PC-3 (cell line): ENCODE data around the gene AP3B1. TPM values are rescaled to one million over a fixed set of nuclear protein-coding genes. Genes with fewer than 3 reads are reported as not detected.

Experiments used
- ATAC-seq: fragments of 200-7000 bp; cut with Tn5 transposase; 2 replicates; pipeline ENCODE4 v1.9.1; 2020; ENCODE audit warnings: mild to moderate bottlenecking, moderate library complexity
- BruUV-seq: library from RNA; stranded (reverse); fragments of 400-500 nt; replicated peaks from 2 replicates; lab custom pipeline; 2021; lab: Mats Ljungman, UMichigan
- CTCF ChIA-PET: fragments of 300-600 bp; sonication (Branson Sonifier 250); formaldehyde crosslinking; loops from one replicate; lab custom pipeline; 2022; ENCODE audit warnings: antibody characterized with exemption; lab: Charles Lee
- POLR2A ChIA-PET: fragments of 300-600 bp; sonication (Branson Sonifier 250); formaldehyde crosslinking; loops from one replicate; lab custom pipeline; 2022; ENCODE audit warnings: antibody characterized with exemption; ENCODE audit not compliant: unreplicated experiment; lab: Charles Lee
- DNase-seq: peaks from one replicate; pipeline ENCODE4 v3.0.0-alpha.2; 2015
- H2AFZ ChIP-seq: fragments of 300-600 bp; sonication (generic); 2 replicates; pipeline ENCODE4 v1.6.0; 2016; ENCODE audit warnings: antibody characterized with exemption, low read length
- H3F3A ChIP-seq: fragments of 300-600 bp; sonication (generic); one replicate; pipeline ENCODE4 v1.6.0; 2017; ENCODE audit warnings: antibody characterized with exemption, low read length, control low read depth, mild to moderate bottlenecking; ENCODE audit not compliant: unreplicated experiment
- H3K27ac ChIP-seq: fragments of 300-600 bp; sonication (generic); 2 replicates; pipeline ENCODE4 v1.5.1; 2016; ENCODE audit warnings: mild to moderate bottlenecking, low read length
- H3K27me3 ChIP-seq: fragments of 300-600 bp; sonication (generic); 2 replicates; pipeline ENCODE4 v1.6.1; 2016; ENCODE audit warnings: low read length, mixed read lengths
- H3K36me3 ChIP-seq: fragments of 300-600 bp; sonication (generic); 2 replicates; pipeline ENCODE4 v1.6.1; 2016; ENCODE audit warnings: low read depth, mixed run types, low read length, mixed read lengths
- H3K4me1 ChIP-seq: fragments of 300-600 bp; sonication (generic); 2 replicates; pipeline ENCODE4 v1.5.1; 2016; ENCODE audit warnings: low read length; ENCODE audit not compliant: insufficient read depth
- H3K4me2 ChIP-seq: fragments of 300-600 bp; sonication (generic); 2 replicates; pipeline ENCODE4 v1.6.0; 2016; ENCODE audit warnings: low read length
- H3K4me3 ChIP-seq: fragments of 300-600 bp; sonication (generic); 2 replicates; pipeline ENCODE4 v1.5.1; 2016; ENCODE audit warnings: mild to moderate bottlenecking, low read length, mixed read lengths
- H3K79me2 ChIP-seq: fragments of 300-600 bp; sonication (generic); 2 replicates; pipeline ENCODE4 v1.6.1; 2017; ENCODE audit warnings: low read length, mixed read lengths
- H3K9ac ChIP-seq: fragments of 300-600 bp; sonication (generic); 2 replicates; pipeline ENCODE4 v1.6.0; 2016; ENCODE audit warnings: mild to moderate bottlenecking, low read length
- H3K9me2 ChIP-seq: fragments of 300-600 bp; sonication (generic); replicated peaks from 2 replicates; pipeline ENCODE4 v1.6.1; 2016; ENCODE audit warnings: mixed run types, low read length, mixed read lengths
- H3K9me3 ChIP-seq: fragments of 300-600 bp; sonication (generic); 2 replicates; pipeline ENCODE4 v1.6.1; 2016; ENCODE audit warnings: low read length, mixed read lengths
- H4K20me1 ChIP-seq: fragments of 300-600 bp; sonication (generic); 2 replicates; pipeline ENCODE4 v1.6.1; 2016; ENCODE audit warnings: low read length, mixed read lengths
- CTCF ChIP-seq: fragments of 300-600 bp; sonication (generic); conservative IDR thresholded peaks from 2 replicates; pipeline ENCODE4 v1.5.1; 2017; ENCODE audit warnings: antibody characterized with exemption, low read depth, mild to moderate bottlenecking, low read length
- EZH2 ChIP-seq: fragments of 300-600 bp; sonication (generic); IDR thresholded peaks from one replicate; pipeline ENCODE4 v1.6.1; 2017; ENCODE audit warnings: antibody characterized with exemption, mild to moderate bottlenecking, low read length; ENCODE audit not compliant: unreplicated experiment
- EZH2phosphoT487 ChIP-seq: fragments of 300-600 bp; sonication (generic); IDR thresholded peaks from 2 replicates; pipeline ENCODE4 v1.6.1; 2018; ENCODE audit warnings: mild to moderate bottlenecking, antibody characterized with exemption, low read length, borderline replicate concordance
- intact Hi-C: fragments of 100-400 bp; cut with micrococcal nuclease; formaldehyde crosslinking; loops from 2 replicates; pipeline ENCODE4 v1.9.0; 2023
- total RNA-seq: library from RNA; depleted of rRNA; stranded (reverse); fragments of >200 nt; gene quantifications from 2 replicates; pipeline ENCODE4 v1.2.3, GENCODE V29; 2014

The AP3B1 gene
- total RNA-seq, 1 experiment from 2014 or later = 25.7 TPM

GRCh38 chr5:78339617-78340436 is 45.3 kb upstream of the AP3B1 start:
- POLR2A ChIA-PET = no interaction called here
- no peak overlapping the region for H3K27ac ChIP-seq

GRCh38 chr5:78336698-78337097 is 42.2 kb upstream of the AP3B1 start:
- Histone ChIP-seq H3K79me2 (no peaks in the 10 kb centered on the region), H3K4me1 (no peaks in the 10 kb centered on the region), H4K20me1 (no peaks in the 10 kb centered on the region), H3K9ac (no peak overlapping the region), H3K9me3 (no peaks in the 10 kb centered on the region; the same call in 1 of the 2 replicates), H3K27ac (no peak overlapping the region), H3K4me2 (no peak overlapping the region), H3K36me3 (no peaks in the 10 kb centered on the region; the same call in 1 of the 2 replicates), H3K4me3 (no peak overlapping the region), H3K9me2 (no peaks in the 10 kb centered on the region), H2AFZ (no peak overlapping the region), H3F3A (no peaks in the 10 kb centered on the region), H3K27me3 (no peaks in the 10 kb centered on the region)
- ChIA-PET POLR2A (no interaction called here), CTCF (no interaction called here)
- no peak for DNase-seq
- no peak for ATAC-seq
- TF ChIP-seq EZH2 = no peak
- TF ChIP-seq CTCF = no peak
- TF ChIP-seq EZH2phosphoT487 = no peak
- no TSS peak for BruUV-seq
- intact Hi-C loops = no loop called here

More at GRCh38 chr5:78339617-78340436, 45.3 kb upstream of the AP3B1 start:
- H3K27me3 ChIP-seq = no peaks in the 10 kb centered on the region
- TF ChIP-seq EZH2 (no peak), EZH2phosphoT487 (no peak), CTCF (no peak)
- no peak for ATAC-seq
- no peak overlapping the region for H3K4me2 ChIP-seq
- H4K20me1 ChIP-seq = no peaks in the 10 kb centered on the region
- H3K4me3 ChIP-seq = no peak overlapping the region
- no peaks in the 10 kb centered on the region for H3K9me2 ChIP-seq
- H3K4me1 ChIP-seq = no peaks in the 10 kb centered on the region
- BruUV-seq = no TSS peak
- DNase-seq = no peak
- no peaks in the 10 kb centered on the region for H3K79me2 ChIP-seq
- H3K36me3 ChIP-seq = no peaks in the 10 kb centered on the region; the same call in 1 of the 2 replicates
- CTCF ChIA-PET = no interaction called here
- no peaks in the 10 kb centered on the region for H3F3A ChIP-seq
- H2AFZ ChIP-seq = no peak overlapping the region
- H3K9ac ChIP-seq = no peak overlapping the region
- intact Hi-C loops = no loop called here
- no peaks in the 10 kb centered on the region; the same call in 1 of the 2 replicates for H3K9me3 ChIP-seq

GRCh38 chr5:78335976-78336375 is 41.5 kb upstream of the AP3B1 start:
- Histone ChIP-seq H3K4me1 (no peaks in the 10 kb centered on the region), H3K9ac (no peak overlapping the region), H3F3A (no peaks in the 10 kb centered on the region), H4K20me1 (no peaks in the 10 kb centered on the region), H3K9me2 (no peaks in the 10 kb centered on the region), H2AFZ (no peak overlapping the region), H3K27ac (no peak overlapping the region), H3K27me3 (no peaks in the 10 kb centered on the region), H3K79me2 (no peaks in the 10 kb centered on the region), H3K4me3 (no peak overlapping the region), H3K36me3 (no peaks in the 10 kb centered on the region; the same call in 1 of the 2 replicates), H3K9me3 (no peaks in the 10 kb centered on the region; the same call in 1 of the 2 replicates), H3K4me2 (no peak overlapping the region)
- DNase-seq = no peak
- TF ChIP-seq CTCF (no peak), EZH2 (no peak), EZH2phosphoT487 (no peak)
- POLR2A ChIA-PET = no interaction called here
- no peak for ATAC-seq
- CTCF ChIA-PET = no interaction called here
- intact Hi-C loops = no loop called here
- BruUV-seq = no TSS peak
